Measurements from ENCODE around the gene BCAT1.

The BCAT1 gene

DNA sequence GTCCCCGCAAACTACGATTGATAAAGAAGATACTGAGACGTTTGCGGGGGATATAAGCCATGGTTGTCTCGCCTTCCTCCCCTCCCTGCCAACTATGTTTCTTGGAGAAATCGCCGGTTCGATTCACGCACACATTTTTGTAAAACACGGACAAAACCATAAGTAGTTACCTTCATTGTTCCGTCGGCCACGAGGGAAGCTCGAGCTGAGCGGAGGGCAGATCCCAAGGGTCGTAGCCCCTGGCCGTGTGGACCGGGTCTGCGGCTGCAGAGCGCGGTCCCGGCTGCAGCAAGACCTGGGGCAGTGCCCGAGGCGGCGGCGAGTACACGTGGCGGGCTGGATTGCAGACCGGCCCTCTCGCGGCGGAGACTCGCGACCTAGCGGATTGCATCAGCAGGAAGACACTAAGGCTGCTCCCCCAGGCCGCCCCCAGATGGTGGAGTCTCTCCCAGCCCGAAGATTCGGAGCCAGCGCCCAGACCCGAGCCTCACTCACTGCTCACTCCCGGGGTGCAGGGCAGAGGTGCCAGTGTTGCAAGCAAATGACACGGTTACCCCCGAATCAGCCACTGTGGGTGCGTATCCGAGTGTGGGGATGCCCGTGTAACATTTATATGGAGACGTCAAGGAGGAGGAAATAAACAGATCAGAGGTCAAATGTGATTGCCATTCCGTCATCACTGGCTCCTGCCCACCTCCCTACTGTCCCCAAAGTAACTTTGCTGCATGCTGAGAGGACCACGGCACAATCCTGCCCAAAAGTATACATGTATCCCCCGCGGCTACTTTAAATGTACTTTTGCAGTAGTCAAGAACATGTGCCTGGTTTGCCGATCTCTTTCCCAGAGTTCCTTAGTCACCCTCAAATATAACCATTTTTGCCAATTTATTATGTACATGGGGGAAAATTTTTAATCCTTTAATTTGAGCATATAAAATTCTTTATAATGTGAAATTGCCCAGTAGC is at the start of gene BCAT1:
Gene BCAT1, minus strand, starts transcription at position 345 of the 966 bp plus-strand sequence. Its CDS starts 169 bp downstream, at position 176.
- no peak for DNase-seq (ENCODE audit: low read depth, low spot score)

- DNase-seq (ENCODE audit: low read depth, low spot score), result peak; percentile 72
Observed at GRCh38 chr12:24997970-24998582, 49.2 kb upstream of the BCAT1 start.

DNA sequence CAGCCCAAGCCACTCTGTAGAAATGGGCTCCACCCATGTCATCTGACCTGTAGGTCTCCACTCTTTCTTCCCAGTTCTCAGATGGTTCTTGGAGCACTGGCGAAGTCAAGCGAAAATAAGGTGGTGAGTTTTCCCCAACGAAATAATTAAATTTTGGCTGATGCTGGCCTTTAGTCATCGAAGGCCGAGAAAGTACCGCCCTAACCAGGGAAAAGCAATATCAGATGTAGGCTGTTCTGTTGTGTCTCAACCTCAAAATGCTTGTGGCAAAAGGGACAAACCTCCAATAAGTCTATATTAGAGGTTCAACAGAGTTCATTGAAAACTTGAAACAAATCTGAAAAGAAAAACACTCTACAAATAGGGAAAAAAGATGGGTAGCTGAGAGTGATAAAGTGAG is 48.6 kb upstream of the BCAT1 start:
- DNase-seq (ENCODE audit: low read depth, low spot score), result no peak

- no peak for DNase-seq (ENCODE audit: low read depth, low spot score)
Observed at GRCh38 chr12:24996820-24997219, 47.9 kb upstream of the BCAT1 start.

DNA sequence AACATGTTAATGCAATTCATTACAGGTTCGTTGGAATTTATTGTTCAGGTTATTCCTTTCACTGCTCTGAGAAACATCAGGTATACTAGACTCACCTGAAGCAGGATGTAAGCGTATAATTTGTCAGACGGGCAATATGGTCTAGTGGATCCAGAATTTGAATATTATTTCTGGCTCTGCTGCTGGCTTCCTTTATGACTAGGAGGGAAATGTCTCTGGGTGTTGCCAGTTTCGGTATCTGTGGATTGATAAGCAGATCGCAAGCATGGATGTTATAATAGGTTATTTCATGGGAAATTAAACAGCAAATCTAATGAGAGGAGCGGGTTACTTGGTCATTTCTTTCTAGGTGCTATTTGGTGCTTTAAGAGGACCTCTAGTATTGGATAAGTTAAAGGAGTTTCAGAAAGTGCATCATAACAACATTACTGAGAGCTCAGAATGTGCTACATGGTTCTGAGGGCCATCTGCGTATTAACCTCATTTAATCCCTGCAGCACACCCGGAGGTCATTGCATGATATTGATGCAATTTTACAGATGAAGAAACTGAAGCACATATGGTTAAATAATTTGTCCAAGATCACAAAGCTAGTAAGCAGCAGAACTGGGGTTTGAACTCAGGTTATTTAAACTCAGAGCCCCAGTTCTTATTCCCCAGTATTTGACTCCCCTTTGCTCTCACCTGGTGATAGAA is 47.3 kb upstream of the BCAT1 start:
- no peak for DNase-seq (ENCODE audit: low read depth, low spot score)

- no peak for DNase-seq (ENCODE audit: low read depth, low spot score)
Observed at GRCh38 chr12:24993793-24994192, 44.9 kb upstream of the BCAT1 start.

DNA sequence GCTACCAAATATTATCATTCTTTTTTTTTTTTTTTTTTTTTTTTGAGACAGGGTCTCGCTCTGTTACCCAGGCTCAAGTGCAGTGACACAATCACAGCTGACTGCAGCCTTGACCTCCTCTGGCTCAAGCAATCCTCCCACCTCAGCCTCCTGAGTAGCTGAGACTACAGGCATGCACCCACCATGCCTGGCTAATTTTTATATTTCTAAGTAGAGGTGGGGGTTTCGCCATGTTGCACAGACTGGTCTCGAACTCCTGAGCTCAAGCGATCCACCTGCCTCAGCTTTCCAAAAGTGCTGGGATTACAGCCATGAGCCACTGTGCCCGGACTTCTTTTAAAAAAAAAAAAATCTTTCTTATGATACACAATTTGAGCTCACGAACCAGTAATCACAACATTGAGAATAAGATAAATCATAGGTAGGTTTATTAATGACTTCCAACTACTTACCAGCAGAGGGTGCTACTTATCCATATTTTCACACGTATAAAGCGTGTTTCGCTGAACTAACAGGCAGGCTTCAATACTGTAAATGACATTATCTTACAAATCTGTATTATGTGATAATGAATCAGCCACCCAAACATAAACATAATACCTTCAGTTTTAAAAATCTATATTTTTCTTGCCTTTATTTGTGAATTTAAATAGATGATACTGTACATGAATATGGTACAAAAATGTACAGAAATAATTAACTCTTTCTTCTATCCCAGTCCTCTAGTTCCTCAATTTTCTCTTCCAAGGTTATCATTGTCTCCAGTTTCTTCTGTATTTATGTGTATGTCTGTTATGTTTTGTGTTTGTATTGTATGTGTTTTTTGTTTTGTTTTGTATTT is 42.5 kb upstream of the BCAT1 start:
- DNase-seq (ENCODE audit: low read depth, low spot score), result peak; percentile 31

GRCh38 chr12:24989216-24989615 is 40.3 kb upstream of the BCAT1 start:
- no peak for DNase-seq (ENCODE audit: low read depth, low spot score)

GRCh38 chr12:24982250-24982649 is 33.3 kb upstream of the BCAT1 start:
- no peak for DNase-seq (ENCODE audit: low read depth, low spot score)

DNA sequence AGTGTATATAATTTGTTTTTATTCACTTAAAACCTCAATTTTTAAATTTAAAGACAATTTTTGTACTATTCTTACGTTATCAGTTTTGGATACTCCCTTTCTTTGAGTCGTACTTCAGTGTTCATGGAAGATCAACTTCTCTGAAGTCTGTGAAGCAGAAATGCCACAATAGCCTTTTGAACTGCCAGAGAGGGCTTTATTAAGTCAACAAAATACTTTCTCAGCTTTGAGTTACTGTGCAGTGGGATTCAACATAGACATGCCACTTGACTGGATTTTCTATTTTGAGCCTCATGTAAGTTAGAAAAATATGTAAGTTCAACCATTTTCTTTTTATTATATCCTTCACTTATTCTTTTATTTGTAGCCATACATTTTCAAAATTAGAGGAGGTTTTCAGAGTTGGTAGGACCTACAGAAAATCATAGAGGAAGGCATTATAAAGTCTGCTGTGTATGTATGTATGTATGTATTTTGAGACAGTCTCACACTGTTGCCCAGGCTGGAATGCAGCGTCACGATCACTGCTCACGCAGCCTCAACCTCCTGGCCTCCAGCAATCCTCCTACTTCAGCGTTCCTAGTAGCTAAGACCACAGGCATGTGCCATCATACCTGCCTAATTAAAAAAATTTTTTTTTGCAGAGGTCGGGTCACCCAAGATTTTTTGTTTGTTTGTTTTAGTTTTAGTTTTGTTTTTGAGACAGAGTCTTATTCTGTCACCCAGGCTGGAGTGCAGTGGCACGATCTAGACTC is 31.3 kb upstream of the BCAT1 start:
- no peak for DNase-seq (ENCODE audit: low read depth, low spot score)

DNA sequence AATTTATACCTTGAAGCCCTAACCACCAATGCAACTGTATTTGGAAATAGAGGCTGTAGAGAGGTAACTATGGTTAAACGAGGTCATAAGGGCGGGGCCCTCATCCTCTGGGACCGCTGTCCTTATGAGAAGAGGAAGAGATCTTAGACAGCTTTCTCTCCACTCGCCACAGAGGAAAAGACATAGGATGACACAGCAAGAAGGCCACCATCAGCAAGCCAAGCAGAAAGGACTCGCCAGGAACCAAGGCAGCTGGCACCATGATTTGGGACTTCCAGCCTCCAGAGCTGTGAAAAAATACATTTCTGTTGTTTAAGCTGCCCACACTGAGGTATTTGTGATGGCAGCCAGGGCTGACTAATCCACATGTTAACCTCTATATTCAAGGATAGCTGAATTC is 30.4 kb upstream of the BCAT1 start:
- no peak for DNase-seq (ENCODE audit: low read depth, low spot score)

DNA sequence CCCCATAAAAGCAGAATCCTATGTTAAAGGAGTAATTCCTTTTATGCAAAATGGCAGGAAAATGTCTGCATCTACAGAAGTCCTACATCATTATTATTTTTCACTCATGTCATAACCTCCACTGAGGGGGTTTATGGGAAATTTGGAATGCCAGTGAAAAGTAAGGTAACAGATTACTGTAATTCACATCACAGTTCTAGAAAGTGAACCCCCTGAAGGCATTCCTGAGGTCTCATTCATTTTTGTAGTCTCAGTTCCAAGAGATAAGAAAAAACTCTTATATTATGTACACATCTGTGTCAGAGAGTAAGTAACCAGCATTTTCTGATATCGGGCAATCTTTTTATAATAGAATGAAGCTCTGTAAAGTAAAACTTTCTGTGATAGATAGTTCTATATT is 28.8 kb upstream of the BCAT1 start:
- no peak for DNase-seq (ENCODE audit: low read depth, low spot score)

GRCh38 chr12:24977060-24977459 is 28.2 kb upstream of the BCAT1 start:
- no peak for DNase-seq (ENCODE audit: low read depth, low spot score)

GRCh38 chr12:24975425-24975824 is 26.5 kb upstream of the BCAT1 start:
- no peak for DNase-seq (ENCODE audit: low read depth, low spot score)

- DNase-seq (ENCODE audit: low read depth, low spot score), result no peak
Observed at GRCh38 chr12:24974216-24974615, 25.3 kb upstream of the BCAT1 start.

- DNase-seq (ENCODE audit: low read depth, low spot score), result no peak
Observed at GRCh38 chr12:24972078-24972477, 23.2 kb upstream of the BCAT1 start.

GRCh38 chr12:24970177-24970576 is 21.3 kb upstream of the BCAT1 start:
- DNase-seq (ENCODE audit: low read depth, low spot score), result no peak

- no peak for DNase-seq (ENCODE audit: low read depth, low spot score)
Observed at GRCh38 chr12:24966951-24967564, 18.2 kb upstream of the BCAT1 start.

- no peak for DNase-seq (ENCODE audit: low read depth, low spot score)
Observed at GRCh38 chr12:24964342-24964741, 15.4 kb upstream of the BCAT1 start.

- DNase-seq (ENCODE audit: low read depth, low spot score), result no peak
Observed at GRCh38 chr12:24960222-24960855, 11.4 kb upstream of the BCAT1 start.
